22Rv1 (cell line): ENCODE results near the gene CCR7.

Experiments used
- CTCF ChIP-seq: fragments of 450-650 bp; IDR thresholded peaks from 2 replicates; pipeline ENCODE4 v1.5.1; 2017; ENCODE audit warnings: mild to moderate bottlenecking
- ZFX ChIP-seq: fragments of 450-650 bp; IDR thresholded peaks from 2 replicates; pipeline ENCODE4 v1.6.1; 2017; ENCODE audit warnings: antibody characterized with exemption, borderline replicate concordance

- TF ChIP-seq CTCF, result no peak
- TF ChIP-seq ZFX, result no peak
Measured at GRCh38 chr17:40613467-40614154, 48.3 kb upstream of the CCR7 start.
